Measurements from ENCODE around the gene ENTREP1.

GRCh38 chr9:69363191-69363590 lies 38.2 kb downstream of the ENTREP1 start:
- TF ChIP-seq POLR2A (IDR thresholded peaks at IDR 0.05; ENCODE audit: low read depth, low read length), result no peak
- TF ChIP-seq POLR2AphosphoS5 (IDR thresholded peaks at IDR 0.05; ENCODE audit: low read depth, low read length), result no peak

All from GM12892 (cell line).